ENCODE results near the gene YWHAG. TPM values are rescaled to one million over a fixed set of nuclear protein-coding genes. Genes with fewer than 3 reads are reported as not detected.
A peak's percentile ranks its signal among the peaks of the same experiment; 100 is the strongest.
"Not testable (repeated sequence)": the region's sequence is repeated elsewhere in the genome, so short reads cannot be mapped to it uniquely, and the experiment has no call there.

The YWHAG gene
- total and polyA plus RNA-seq, 3 donors from 2014 or later = 67.4 to 80.2 (median 78.4) TPM

DNA sequence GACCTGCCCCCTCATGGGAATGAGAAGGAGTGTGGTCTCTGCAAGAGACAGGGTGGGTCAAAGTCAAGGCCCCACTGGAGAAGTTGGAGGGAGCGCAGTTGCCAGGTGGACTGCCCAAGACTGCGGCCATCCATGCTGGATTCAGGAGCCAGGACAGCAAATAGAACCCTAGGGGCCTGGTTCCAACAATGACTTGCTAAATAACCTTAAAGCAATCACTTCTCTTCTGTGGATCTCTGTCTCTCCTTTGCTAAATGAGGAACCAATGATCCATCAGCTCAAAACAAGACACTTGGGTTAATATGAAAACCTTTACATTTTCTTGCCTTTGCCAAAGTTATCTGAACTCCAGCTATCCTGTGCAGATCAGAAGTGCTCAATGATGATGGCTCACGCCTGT lies 12.6 kb upstream of the YWHAG start:
- Histone ChIP-seq H3K9me3 (no peaks in the 10 kb centered on the region), H3K4me1 (peaks cover 9% of the 10 kb centered on the region), H3K4me3 (no peak overlapping the region), H3K27me3 (no peaks in the 10 kb centered on the region), H3K36me3 (ENCODE audit: low read depth, missing control alignments) (no peaks in the 10 kb centered on the region), H3K27ac (no peak overlapping the region)
- TF ChIP-seq, protein P1, sequence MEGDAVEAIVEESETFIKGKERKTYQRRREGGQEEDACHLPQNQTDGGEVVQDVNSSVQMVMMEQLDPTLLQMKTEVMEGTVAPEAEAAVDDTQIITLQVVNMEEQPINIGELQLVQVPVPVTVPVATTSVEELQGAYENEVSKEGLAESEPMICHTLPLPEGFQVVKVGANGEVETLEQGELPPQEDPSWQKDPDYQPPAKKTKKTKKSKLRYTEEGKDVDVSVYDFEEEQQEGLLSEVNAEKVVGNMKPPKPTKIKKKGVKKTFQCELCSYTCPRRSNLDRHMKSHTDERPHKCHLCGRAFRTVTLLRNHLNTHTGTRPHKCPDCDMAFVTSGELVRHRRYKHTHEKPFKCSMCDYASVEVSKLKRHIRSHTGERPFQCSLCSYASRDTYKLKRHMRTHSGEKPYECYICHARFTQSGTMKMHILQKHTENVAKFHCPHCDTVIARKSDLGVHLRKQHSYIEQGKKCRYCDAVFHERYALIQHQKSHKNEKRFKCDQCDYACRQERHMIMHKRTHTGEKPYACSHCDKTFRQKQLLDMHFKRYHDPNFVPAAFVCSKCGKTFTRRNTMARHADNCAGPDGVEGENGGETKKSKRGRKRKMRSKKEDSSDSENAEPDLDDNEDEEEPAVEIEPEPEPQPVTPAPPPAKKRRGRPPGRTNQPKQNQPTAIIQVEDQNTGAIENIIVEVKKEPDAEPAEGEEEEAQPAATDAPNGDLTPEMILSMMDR (IDR thresholded peaks at IDR 0.05) = no peak
- no peak for TF ChIP-seq POLR2A (IDR thresholded peaks at IDR 0.05)
- intact Hi-C loops (cut with DNase I; ENCODE audit: low total_unique reads) = no loop called here
- DNase-seq = no peak
- WGBS, 2 donors = 93 to 96% methylated on average over 3 of the region's 3 CpGs

GRCh38 chr7:76369018-76369417 lies 10.2 kb upstream of the YWHAG start:
- H3K27me3 ChIP-seq = no peaks in the 10 kb centered on the region
- no peak overlapping the region for H3K27ac ChIP-seq
- H3K36me3 ChIP-seq (ENCODE audit: low read depth, missing control alignments) = no peaks in the 10 kb centered on the region
- no peaks in the 10 kb centered on the region for H3K9me3 ChIP-seq
- H3K4me3 ChIP-seq = no peak overlapping the region
- peaks cover 19% of the 10 kb centered on the region for H3K4me1 ChIP-seq
- intact Hi-C loops (cut with DNase I; ENCODE audit: low total_unique reads) = no loop called here
- TF ChIP-seq, protein P1 (IDR thresholded peaks at IDR 0.05) = no peak
- TF ChIP-seq POLR2A (IDR thresholded peaks at IDR 0.05) = no peak
- WGBS, 2 donors = 78 to 91% methylated on average over 4 to 6 of the region's 6 CpGs
- no peak for DNase-seq

DNA sequence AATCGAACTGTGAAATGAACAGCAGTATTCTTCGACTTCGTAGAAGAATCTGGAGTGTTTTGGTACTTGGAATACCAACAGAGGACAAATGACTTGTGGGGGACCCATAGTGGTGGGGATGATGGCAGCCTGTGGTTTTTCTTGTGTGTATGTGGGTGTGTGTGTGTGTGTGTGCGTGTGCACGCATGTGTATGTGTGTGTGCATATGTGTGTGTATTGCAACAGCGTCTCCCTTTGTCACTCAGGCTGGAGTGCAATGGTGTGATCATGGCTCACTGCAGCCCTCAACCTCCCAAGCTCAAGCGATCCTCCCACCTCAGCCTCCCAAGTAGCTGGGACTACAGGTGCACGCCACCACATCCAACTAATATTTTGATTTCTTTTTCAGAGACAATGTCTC lies 9.4 kb upstream of the YWHAG start:
- no peaks in the 10 kb centered on the region for H3K9me3 ChIP-seq
- WGBS, 2 donors = 85 to 95% methylated on average over 8 of the region's 8 CpGs
- no peak overlapping the region for H3K4me3 ChIP-seq
- no peak for TF ChIP-seq POLR2A (IDR thresholded peaks at IDR 0.05)
- TF ChIP-seq, protein P1 (IDR thresholded peaks at IDR 0.05) = no peak
- intact Hi-C loops (cut with DNase I; ENCODE audit: low total_unique reads) = no loop called here
- peaks cover 16% of the 10 kb centered on the region for H3K4me1 ChIP-seq
- no peak overlapping the region for H3K27ac ChIP-seq
- no peak for DNase-seq
- H3K36me3 ChIP-seq (ENCODE audit: low read depth, missing control alignments) = no peaks in the 10 kb centered on the region
- H3K27me3 ChIP-seq = no peaks in the 10 kb centered on the region

- H3K36me3 ChIP-seq (ENCODE audit: low read depth, missing control alignments) = no peaks in the 10 kb centered on the region
- peaks cover 16% of the 10 kb centered on the region for H3K4me1 ChIP-seq
- no peak overlapping the region for H3K4me3 ChIP-seq
- no peaks in the 10 kb centered on the region for H3K27me3 ChIP-seq
- intact Hi-C loops (cut with DNase I; ENCODE audit: low total_unique reads) = no loop called here
- H3K27ac ChIP-seq = peak overlapping the region; percentile 65 to 88
- DNase-seq = no peak
- no peaks in the 10 kb centered on the region for H3K9me3 ChIP-seq
- no peak for TF ChIP-seq POLR2A (IDR thresholded peaks at IDR 0.05)
- TF ChIP-seq, protein P1 (IDR thresholded peaks at IDR 0.05) = no peak
- WGBS, 2 donors = 30 to 51% methylated on average over 4 of the region's 4 CpGs
Observed at GRCh38 chr7:76364198-76364584, 5.4 kb upstream of the YWHAG start.

DNA sequence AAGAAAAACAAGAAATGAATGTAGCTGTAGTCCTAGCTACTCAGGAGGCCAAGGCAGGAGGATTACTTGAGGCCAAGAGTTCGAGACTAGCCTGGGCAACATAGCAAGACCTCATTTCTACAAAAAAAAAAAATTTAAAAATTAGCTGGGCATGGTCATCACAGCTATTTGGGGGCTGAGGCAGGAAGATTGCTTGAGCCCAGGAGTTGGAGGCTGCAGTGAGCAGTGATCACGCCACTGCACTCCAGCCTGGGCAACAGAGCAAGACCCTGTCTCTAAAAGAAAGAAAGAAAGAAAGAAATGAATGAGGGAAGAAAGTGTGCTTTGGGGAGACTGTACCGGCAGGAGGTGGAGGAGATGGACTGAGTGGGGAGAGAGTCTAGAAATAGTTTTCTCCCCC lies 5.0 kb upstream of the YWHAG start:
- intact Hi-C loops (cut with DNase I; ENCODE audit: low total_unique reads); H3K9me3 ChIP-seq; H3K36me3 ChIP-seq (ENCODE audit: low read depth, missing control alignments); H3K4me3 ChIP-seq; DNase-seq; H3K27me3 ChIP-seq: not testable (repeated sequence)
- peak overlapping the region in 1 of 2 donors; percentile 88 for H3K27ac ChIP-seq
- WGBS, 2 donors = 80 to 85% methylated on average over 3 of the region's 3 CpGs
- peaks cover 16% of the 10 kb centered on the region for H3K4me1 ChIP-seq
